Stimulated activated effector memory CD8-positive, alpha-beta T cell treated with anti-CD3 and anti-CD28 coated beads, Interleukin-12 subunit alpha, Interleukin-12 subunit beta, amount 100 ng/mL, for 72 hours (primary cell): ENCODE results near the gene YY1.
A peak's percentile ranks its signal among the peaks of the same experiment; 100 is the strongest.
"Not testable (repeated sequence)": the region's sequence is repeated elsewhere in the genome, so short reads cannot be mapped to it uniquely, and the experiment has no call there.

ENCODE experiments used
- ATAC-seq: fragments of 150-1000 bp; cut with Tn5 transposase; 2 replicates; pipeline ENCODE4 v1.10.0; 2021
- DNase-seq, 2 donors: peaks; one replicate each; pipeline ENCODE4 v3.0.0; 2021 to 2022; ENCODE audit warnings: low spot score in 2 of 2
- H3K27ac Mint-ChIP-seq: one replicate; pipeline ENCODE4 v1.8.0; 2022; ENCODE audit warnings: mild to moderate bottlenecking, mixed read lengths
- H3K36me3 Mint-ChIP-seq: one replicate; pipeline ENCODE4 v1.8.0; 2022; ENCODE audit warnings: mild to moderate bottlenecking, mixed read lengths
- H3K4me1 Mint-ChIP-seq: one replicate; pipeline ENCODE4 v1.8.0; 2022; ENCODE audit warnings: mixed read lengths
- H3K4me3 Mint-ChIP-seq: one replicate; pipeline ENCODE4 v1.8.0; 2022; ENCODE audit warnings: mild to moderate bottlenecking, mixed read lengths
- H3K9me3 Mint-ChIP-seq: one replicate; pipeline ENCODE4 v1.8.0; 2022; ENCODE audit warnings: mixed read lengths

The YY1 gene

GRCh38 chr14:100304825-100305323 lies 65.9 kb downstream of the YY1 start:
- ATAC-seq (no peak), DNase-seq (no peak)
- H3K4me3 Mint-ChIP-seq = peak overlapping the region; percentile 83
- peaks cover 24% of the 10 kb centered on the region for H3K36me3 Mint-ChIP-seq
- peak overlapping the region; percentile 80 for H3K27ac Mint-ChIP-seq
- peaks cover 49% of the 10 kb centered on the region for H3K4me1 Mint-ChIP-seq
- no peaks in the 10 kb centered on the region for H3K9me3 Mint-ChIP-seq

- Mint-ChIP-seq H3K9me3 (no peaks in the 10 kb centered on the region), H3K36me3 (peaks cover 24% of the 10 kb centered on the region), H3K27ac (peak overlapping the region; percentile 80), H3K4me1 (peaks cover 49% of the 10 kb centered on the region), H3K4me3 (peak overlapping the region; percentile 83)
- DNase-seq (peak in 1 of 2 donors; percentile 38), ATAC-seq (peak; percentile 55)
Measured at GRCh38 chr14:100305324-100306100, 66.6 kb downstream of the YY1 start.

- DNase-seq = peak; percentile 84 to 87
- Mint-ChIP-seq H3K9me3 (no peaks in the 10 kb centered on the region), H3K36me3 (peaks cover 24% of the 10 kb centered on the region), H3K4me3 (peak within 1 kb of the TSS; percentile 83), H3K27ac (peak within 1 kb of the TSS; percentile 80), H3K4me1 (peaks cover 49% of the 10 kb centered on the region)
- peak; percentile 91 for ATAC-seq
Measured at GRCh38 chr14:100306101-100306997, 67.4 kb downstream of the YY1 start, which contains the start of gene SLC25A29. SLC25A29 (minus strand) TSS chr14:100306444; CDS start chr14:100306232, 212 bp downstream.

GRCh38 chr14:100306998-100307765 lies 68.2 kb downstream of the YY1 start:
- H3K9me3 Mint-ChIP-seq = no peaks in the 10 kb centered on the region
- ATAC-seq (no peak), DNase-seq (no peak)
- H3K36me3 Mint-ChIP-seq = peaks cover 24% of the 10 kb centered on the region
- peak overlapping the region; percentile 83 for H3K4me3 Mint-ChIP-seq
- no peak overlapping the region for H3K27ac Mint-ChIP-seq
- peaks cover 51% of the 10 kb centered on the region for H3K4me1 Mint-ChIP-seq

GRCh38 chr14:100307766-100308426 lies 69.0 kb downstream of the YY1 start:
- ATAC-seq = no peak
- Mint-ChIP-seq H3K4me3 (peak overlapping the region; percentile 83), H3K4me1 (peaks cover 54% of the 10 kb centered on the region), H3K9me3 (no peaks in the 10 kb centered on the region), H3K36me3 (peaks cover 18% of the 10 kb centered on the region), H3K27ac (no peak overlapping the region)
- no peak for DNase-seq

GRCh38 chr14:100308427-100308792 lies 69.5 kb downstream of the YY1 start:
- DNase-seq, H3K9me3 Mint-ChIP-seq, H3K27ac Mint-ChIP-seq, H3K4me3 Mint-ChIP-seq, ATAC-seq: not testable (repeated sequence)
- peaks cover 13% of the 10 kb centered on the region for H3K36me3 Mint-ChIP-seq
- H3K4me1 Mint-ChIP-seq = peaks cover 54% of the 10 kb centered on the region

GRCh38 chr14:100309028-100309737 lies 70.2 kb downstream of the YY1 start:
- H3K9me3 Mint-ChIP-seq = no peaks in the 10 kb centered on the region
- no peak for DNase-seq
- H3K4me3 Mint-ChIP-seq = no peak overlapping the region
- ATAC-seq = no peak
- H3K27ac Mint-ChIP-seq = no peak overlapping the region
- peaks cover 48% of the 10 kb centered on the region for H3K4me1 Mint-ChIP-seq
- H3K36me3 Mint-ChIP-seq = peaks cover 12% of the 10 kb centered on the region

- peaks cover 43% of the 10 kb centered on the region for H3K4me1 Mint-ChIP-seq
- ATAC-seq, H3K4me3 Mint-ChIP-seq, H3K9me3 Mint-ChIP-seq, H3K36me3 Mint-ChIP-seq, DNase-seq: not testable (repeated sequence)
- H3K27ac Mint-ChIP-seq = peak overlapping the region; percentile 41
Measured at GRCh38 chr14:100312110-100312876, 73.3 kb downstream of the YY1 start.

GRCh38 chr14:100312877-100313400 lies 74.0 kb downstream of the YY1 start:
- H3K36me3 Mint-ChIP-seq = no peaks in the 10 kb centered on the region
- DNase-seq = no peak
- H3K27ac Mint-ChIP-seq = no peak overlapping the region
- no peak overlapping the region for H3K4me3 Mint-ChIP-seq
- peaks cover 41% of the 10 kb centered on the region for H3K4me1 Mint-ChIP-seq
- peak; percentile 50 for ATAC-seq
- no peaks in the 10 kb centered on the region for H3K9me3 Mint-ChIP-seq

- Mint-ChIP-seq H3K4me3 (no peak overlapping the region), H3K36me3 (no peaks in the 10 kb centered on the region), H3K9me3 (no peaks in the 10 kb centered on the region), H3K27ac (no peak overlapping the region), H3K4me1 (peaks cover 34% of the 10 kb centered on the region)
- ATAC-seq = no peak
- no peak for DNase-seq
Measured at GRCh38 chr14:100313464-100314230, 74.7 kb downstream of the YY1 start.

- peaks cover 33% of the 10 kb centered on the region for H3K4me1 Mint-ChIP-seq
- no peak overlapping the region for H3K27ac Mint-ChIP-seq
Measured at GRCh38 chr14:100314724-100315123, 75.8 kb downstream of the YY1 start.

GRCh38 chr14:100317389-100317788 lies 78.4 kb downstream of the YY1 start:
- no peaks in the 10 kb centered on the region for H3K36me3 Mint-ChIP-seq
- H3K9me3 Mint-ChIP-seq = no peaks in the 10 kb centered on the region
- DNase-seq = no peak
- ATAC-seq = no peak
- H3K4me3 Mint-ChIP-seq = peak overlapping the region; percentile 61
- peaks cover 26% of the 10 kb centered on the region for H3K4me1 Mint-ChIP-seq
- peak overlapping the region; percentile 73 for H3K27ac Mint-ChIP-seq

More at GRCh38 chr14:100314724-100315123, 75.8 kb downstream of the YY1 start:
- no peaks in the 10 kb centered on the region for H3K9me3 Mint-ChIP-seq
- ATAC-seq (no peak), DNase-seq (no peak)
- no peaks in the 10 kb centered on the region for H3K36me3 Mint-ChIP-seq
- H3K4me3 Mint-ChIP-seq = no peak overlapping the region
